ENCODE results near the gene ABTB2. TPM values are rescaled to one million over a fixed set of nuclear protein-coding genes. Genes with fewer than 3 reads are reported as not detected.

The ABTB2 gene
- polyA plus RNA-seq, 1 donor (not counting 4 experiments of a cell fraction or from before 2014, with no cell fraction given) = 1.0 TPM

GRCh38 chr11:34218067-34218466 is 139.7 kb downstream of the ABTB2 start:
- no peak for DNase-seq (ENCODE audit: low read depth, low spot score)

GRCh38 chr11:34216706-34217105 is 141.1 kb downstream of the ABTB2 start:
- Histone ChIP-seq H3K4me1 (ENCODE audit: control insufficient read depth, extremely low read depth, insufficient read depth, low read length) (peaks cover 9% of the 10 kb centered on the region), H3K4me2 (ENCODE audit: control insufficient read depth, extremely low read depth, insufficient read depth, low read depth, low read length) (no peak overlapping the region), H3K9ac (ENCODE audit: control insufficient read depth, extremely low read depth, insufficient read depth, low read length) (no peak overlapping the region), H3K9me1 (ENCODE audit: control insufficient read depth, extremely low read depth, insufficient read depth, low read length) (no peaks in the 10 kb centered on the region), H3K79me2 (ENCODE audit: control insufficient read depth, insufficient read depth, low read length) (no peaks in the 10 kb centered on the region), H3K27ac (ENCODE audit: control insufficient read depth, insufficient read depth, low read length) (no peak overlapping the region), H2AFZ (ENCODE audit: control insufficient read depth, low read length) (no peak overlapping the region), H3K9me3 (ENCODE audit: control insufficient read depth, low read depth, low read length) (no peaks in the 10 kb centered on the region), H3K27me3 (ENCODE audit: control insufficient read depth, extremely low read depth, insufficient read depth, low read length) (no peaks in the 10 kb centered on the region), H3K36me3 (ENCODE audit: control insufficient read depth in 2 of 2, extremely low read depth in 1 of 2, insufficient read depth in 2 of 2, low read length in 2 of 2) (no peaks in the 10 kb centered on the region), H3K4me3 (ENCODE audit: control insufficient read depth in 2 of 3, extremely low read depth in 1 of 3, insufficient read depth in 2 of 3, low read depth in 1 of 3, low read length in 3 of 3) (no peak overlapping the region), H4K20me1 (ENCODE audit: control insufficient read depth, extremely low read depth, insufficient read depth, low read length) (no peaks in the 10 kb centered on the region)
- dilution Hi-C loops (cut with MboI; ENCODE audit: extremely low pct_ligation_motif_present, low sequenced_read_pairs) = no loop called here
- TF ChIP-seq EZH2 (IDR thresholded peaks at IDR 0.05; ENCODE audit: low read length) (no peak), CTCF (optimal IDR thresholded peaks at IDR 0.05 in 1 of 3, IDR thresholded peaks at IDR 0.05 in 1 of 3, conservative IDR thresholded peaks at IDR 0.05 in 1 of 3; ENCODE audit: extremely low read depth in 1 of 3, insufficient read depth in 2 of 3, low read length in 3 of 3) (no peak)
- FAIRE-seq (no peak), DNase-seq (ENCODE audit: low read depth, low spot score) (no peak)

More at GRCh38 chr11:34218067-34218466, 139.7 kb downstream of the ABTB2 start:
- dilution Hi-C loops (cut with MboI; ENCODE audit: extremely low pct_ligation_motif_present, low sequenced_read_pairs) = no loop called here
- H3K9me3 ChIP-seq (ENCODE audit: control insufficient read depth, low read depth, low read length) = no peaks in the 10 kb centered on the region
- no peak for TF ChIP-seq CTCF (optimal IDR thresholded peaks at IDR 0.05 in 1 of 3, IDR thresholded peaks at IDR 0.05 in 1 of 3, conservative IDR thresholded peaks at IDR 0.05 in 1 of 3; ENCODE audit: extremely low read depth in 1 of 3, insufficient read depth in 2 of 3, low read length in 3 of 3)
- no peak overlapping the region for H3K4me3 ChIP-seq (ENCODE audit: control insufficient read depth in 2 of 3, extremely low read depth in 1 of 3, insufficient read depth in 2 of 3, low read depth in 1 of 3, low read length in 3 of 3)
- no peak overlapping the region for H3K4me2 ChIP-seq (ENCODE audit: control insufficient read depth, extremely low read depth, insufficient read depth, low read depth, low read length)
- no peaks in the 10 kb centered on the region for H3K36me3 ChIP-seq (ENCODE audit: control insufficient read depth in 2 of 2, extremely low read depth in 1 of 2, insufficient read depth in 2 of 2, low read length in 2 of 2)
- no peaks in the 10 kb centered on the region for H3K79me2 ChIP-seq (ENCODE audit: control insufficient read depth, insufficient read depth, low read length)
- H4K20me1 ChIP-seq (ENCODE audit: control insufficient read depth, extremely low read depth, insufficient read depth, low read length) = no peaks in the 10 kb centered on the region
- peaks cover 9% of the 10 kb centered on the region for H3K4me1 ChIP-seq (ENCODE audit: control insufficient read depth, extremely low read depth, insufficient read depth, low read length)
- H2AFZ ChIP-seq (ENCODE audit: control insufficient read depth, low read length) = no peak overlapping the region
- no peak overlapping the region for H3K27ac ChIP-seq (ENCODE audit: control insufficient read depth, insufficient read depth, low read length)
- FAIRE-seq = no peak
- H3K27me3 ChIP-seq (ENCODE audit: control insufficient read depth, extremely low read depth, insufficient read depth, low read length) = no peaks in the 10 kb centered on the region
- no peak overlapping the region for H3K9ac ChIP-seq (ENCODE audit: control insufficient read depth, extremely low read depth, insufficient read depth, low read length)
- no peaks in the 10 kb centered on the region for H3K9me1 ChIP-seq (ENCODE audit: control insufficient read depth, extremely low read depth, insufficient read depth, low read length)

Data from keratinocyte (primary cell).